ENCODE measurements around the gene STAT5B. TPM values are rescaled to one million over a fixed set of nuclear protein-coding genes. Genes with fewer than 3 reads are reported as not detected.
A peak's percentile ranks its signal among the peaks of the same experiment; 100 is the strongest.

STAT5B gene
- total RNA-seq, 2 donors from 2014 or later = 202 to 225 TPM

GRCh38 chr17:42167807-42168206 lies 108.4 kb downstream of the STAT5B start:
- H3K9me3 ChIP-seq (ENCODE audit: control insufficient read depth, low read length, poor library complexity, severe bottlenecking) = no peaks in the 10 kb centered on the region
- peaks cover 12% of the 10 kb centered on the region for H3K4me1 Mint-ChIP-seq
- no peak overlapping the region for H3K4me3 Mint-ChIP-seq
- H3K27me3 Mint-ChIP-seq = no peaks in the 10 kb centered on the region
- peaks cover 2% of the 10 kb centered on the region for H3K36me3 Mint-ChIP-seq (ENCODE audit: low read depth)
- H3K27ac Mint-ChIP-seq = no peak overlapping the region
- ATAC-seq (no peak), DNase-seq (no peak)

GRCh38 chr17:42166196-42166763 lies 109.9 kb downstream of the STAT5B start:
- Mint-ChIP-seq H3K27me3 (no peaks in the 10 kb centered on the region), H3K4me1 (peaks cover 12% of the 10 kb centered on the region), H3K27ac (no peak overlapping the region), H3K36me3 (ENCODE audit: low read depth) (peaks cover 2% of the 10 kb centered on the region), H3K4me3 (no peak overlapping the region)
- no peak for DNase-seq
- no peak for ATAC-seq
- H3K9me3 ChIP-seq (ENCODE audit: control insufficient read depth, low read length, poor library complexity, severe bottlenecking) = no peaks in the 10 kb centered on the region

- peaks cover 2% of the 10 kb centered on the region for H3K36me3 Mint-ChIP-seq (ENCODE audit: low read depth)
- no peaks in the 10 kb centered on the region for H3K9me3 ChIP-seq (ENCODE audit: control insufficient read depth, low read length, poor library complexity, severe bottlenecking)
- H3K27me3 Mint-ChIP-seq = no peaks in the 10 kb centered on the region
- ATAC-seq (no peak), DNase-seq (no peak)
- H3K27ac Mint-ChIP-seq = no peak overlapping the region
- H3K4me3 Mint-ChIP-seq = no peak overlapping the region
- H3K4me1 Mint-ChIP-seq = peaks cover 12% of the 10 kb centered on the region
Observed at GRCh38 chr17:42165751-42166150, 110.4 kb downstream of the STAT5B start.

GRCh38 chr17:42163696-42164407 lies 112.3 kb downstream of the STAT5B start:
- Mint-ChIP-seq H3K4me1 (peaks cover 12% of the 10 kb centered on the region), H3K4me3 (no peak overlapping the region), H3K27ac (no peak overlapping the region), H3K36me3 (ENCODE audit: low read depth) (no peaks in the 10 kb centered on the region), H3K27me3 (no peaks in the 10 kb centered on the region)
- ATAC-seq (no peak), DNase-seq (no peak)
- H3K9me3 ChIP-seq (ENCODE audit: control insufficient read depth, low read length, poor library complexity, severe bottlenecking) = no peaks in the 10 kb centered on the region

- ATAC-seq (peak; percentile 32), DNase-seq (no peak)
- H3K27me3 Mint-ChIP-seq = no peaks in the 10 kb centered on the region
- H3K4me3 Mint-ChIP-seq = peak overlapping the region; percentile 33
- peaks cover 12% of the 10 kb centered on the region for H3K4me1 Mint-ChIP-seq
- no peak overlapping the region for H3K27ac Mint-ChIP-seq
- H3K36me3 Mint-ChIP-seq (ENCODE audit: low read depth) = no peaks in the 10 kb centered on the region
- H3K9me3 ChIP-seq (ENCODE audit: control insufficient read depth, low read length, poor library complexity, severe bottlenecking) = no peaks in the 10 kb centered on the region
Observed at GRCh38 chr17:42163113-42163512, 113.1 kb downstream of the STAT5B start.

- Mint-ChIP-seq H3K27ac (no peak overlapping the region), H3K36me3 (ENCODE audit: low read depth) (no peaks in the 10 kb centered on the region), H3K27me3 (no peaks in the 10 kb centered on the region), H3K4me1 (peaks cover 4% of the 10 kb centered on the region), H3K4me3 (no peak overlapping the region)
- no peaks in the 10 kb centered on the region for H3K9me3 ChIP-seq (ENCODE audit: control insufficient read depth, low read length, poor library complexity, severe bottlenecking)
- DNase-seq = no peak
- ATAC-seq = no peak
Observed at GRCh38 chr17:42160531-42160910, 115.7 kb downstream of the STAT5B start.

GRCh38 chr17:42159796-42160530 lies 116.2 kb downstream of the STAT5B start:
- peaks cover 4% of the 10 kb centered on the region for H3K4me1 Mint-ChIP-seq
- no peak overlapping the region for H3K4me3 Mint-ChIP-seq
- no peaks in the 10 kb centered on the region for H3K27me3 Mint-ChIP-seq
- ATAC-seq (no peak), DNase-seq (no peak)
- no peaks in the 10 kb centered on the region for H3K9me3 ChIP-seq (ENCODE audit: control insufficient read depth, low read length, poor library complexity, severe bottlenecking)
- no peak overlapping the region for H3K27ac Mint-ChIP-seq
- H3K36me3 Mint-ChIP-seq (ENCODE audit: low read depth) = no peaks in the 10 kb centered on the region

GRCh38 chr17:42155614-42156045 lies 120.6 kb downstream of the STAT5B start:
- H3K9me3 ChIP-seq (ENCODE audit: control insufficient read depth, low read length, poor library complexity, severe bottlenecking) = no peaks in the 10 kb centered on the region
- DNase-seq = no peak
- H3K27me3 Mint-ChIP-seq = no peaks in the 10 kb centered on the region
- ATAC-seq = no peak
- peak overlapping the region; percentile 95 for H3K4me3 Mint-ChIP-seq
- peak overlapping the region; percentile 95 for H3K27ac Mint-ChIP-seq
- peaks cover 23% of the 10 kb centered on the region for H3K4me1 Mint-ChIP-seq
- peaks cover 2% of the 10 kb centered on the region for H3K36me3 Mint-ChIP-seq (ENCODE audit: low read depth)

- no peaks in the 10 kb centered on the region for H3K27me3 Mint-ChIP-seq
- peak overlapping the region; percentile 95 for H3K27ac Mint-ChIP-seq
- H3K4me3 Mint-ChIP-seq = peak overlapping the region; percentile 95
- H3K9me3 ChIP-seq (ENCODE audit: control insufficient read depth, low read length, poor library complexity, severe bottlenecking) = no peaks in the 10 kb centered on the region
- H3K36me3 Mint-ChIP-seq (ENCODE audit: low read depth) = peaks cover 2% of the 10 kb centered on the region
- DNase-seq (no peak), ATAC-seq (no peak)
- peaks cover 23% of the 10 kb centered on the region for H3K4me1 Mint-ChIP-seq
Observed at GRCh38 chr17:42153919-42154742, 122.1 kb downstream of the STAT5B start.

Other genes starting within 250 kb of the STAT5B start
- gene C17orf113, start 225.8 kb downstream of the STAT5B start, total RNA-seq = under 1 TPM; 0.65 to 0.85 TPM
- under 1 TPM; 0.16 to 0.20 TPM for gene ZNF385C, start 177.9 kb downstream of the STAT5B start, total RNA-seq
- 10 to 100 TPM; 16.9 to 24.0 TPM for gene DHX58, start 163.7 kb downstream of the STAT5B start, total RNA-seq
- 10 to 100 TPM; 33.3 to 35.5 TPM for gene KAT2A, start 155.0 kb downstream of the STAT5B start, total RNA-seq
- not detected for gene HSPB9, start 153.6 kb downstream of the STAT5B start, total RNA-seq
- gene RAB5C, start 121.4 kb downstream of the STAT5B start, total RNA-seq = 10 to 100 TPM; 74.3 to 97.9 TPM
- under 1 TPM; 0.45 to 0.94 TPM for gene KCNH4, start 95.2 kb downstream of the STAT5B start, total RNA-seq
- gene HCRT, start 90.9 kb downstream of the STAT5B start, total RNA-seq = not detected
- 10 to 100 TPM; 12.4 to 13.5 TPM for gene GHDC, start 81.9 kb downstream of the STAT5B start, total RNA-seq
- 100 to 1,000 TPM; 153 to 177 TPM for gene STAT5A, start 12.1 kb upstream of the STAT5B start, total RNA-seq
- 100 to 1,000 TPM; 203 to 221 TPM for gene STAT3, start 112.1 kb upstream of the STAT5B start, total RNA-seq
- gene CAVIN1, start 146.9 kb upstream of the STAT5B start, total RNA-seq = under 1 TPM; 0.47 to 0.90 TPM
- 10 to 100 TPM; 15.4 to 18.5 TPM for gene ATP6V0A1, start 182.5 kb upstream of the STAT5B start, total RNA-seq